CD1c-positive myeloid dendritic cell (primary cell): ENCODE data around the gene NFATC2.
"Not testable (repeated sequence)": the region's sequence is repeated elsewhere in the genome, so short reads cannot be mapped to it uniquely, and the experiment has no call there.

Source experiments
- DNase-seq: peaks from one replicate; pipeline ENCODE4 v3.0.0-alpha.2; 2016; ENCODE audit errors: extremely low spot score

NFATC2 gene

DNA sequence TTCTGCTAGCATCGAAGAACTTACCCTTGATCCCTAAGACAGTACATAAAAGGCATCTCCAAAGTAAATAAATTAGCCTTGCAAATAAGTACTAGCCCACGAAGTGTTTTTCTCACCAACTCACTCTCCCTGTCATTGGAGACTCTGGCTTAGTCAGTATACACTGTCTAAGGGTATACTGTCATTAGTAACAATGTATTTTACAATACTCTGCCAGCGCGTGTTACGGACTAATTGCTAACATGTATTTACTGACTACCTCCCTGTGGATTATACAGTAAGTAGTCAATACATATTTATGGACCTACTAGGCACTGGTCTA is 72.1 kb downstream of the NFATC2 start:
- DNase-seq: no peak

DNA sequence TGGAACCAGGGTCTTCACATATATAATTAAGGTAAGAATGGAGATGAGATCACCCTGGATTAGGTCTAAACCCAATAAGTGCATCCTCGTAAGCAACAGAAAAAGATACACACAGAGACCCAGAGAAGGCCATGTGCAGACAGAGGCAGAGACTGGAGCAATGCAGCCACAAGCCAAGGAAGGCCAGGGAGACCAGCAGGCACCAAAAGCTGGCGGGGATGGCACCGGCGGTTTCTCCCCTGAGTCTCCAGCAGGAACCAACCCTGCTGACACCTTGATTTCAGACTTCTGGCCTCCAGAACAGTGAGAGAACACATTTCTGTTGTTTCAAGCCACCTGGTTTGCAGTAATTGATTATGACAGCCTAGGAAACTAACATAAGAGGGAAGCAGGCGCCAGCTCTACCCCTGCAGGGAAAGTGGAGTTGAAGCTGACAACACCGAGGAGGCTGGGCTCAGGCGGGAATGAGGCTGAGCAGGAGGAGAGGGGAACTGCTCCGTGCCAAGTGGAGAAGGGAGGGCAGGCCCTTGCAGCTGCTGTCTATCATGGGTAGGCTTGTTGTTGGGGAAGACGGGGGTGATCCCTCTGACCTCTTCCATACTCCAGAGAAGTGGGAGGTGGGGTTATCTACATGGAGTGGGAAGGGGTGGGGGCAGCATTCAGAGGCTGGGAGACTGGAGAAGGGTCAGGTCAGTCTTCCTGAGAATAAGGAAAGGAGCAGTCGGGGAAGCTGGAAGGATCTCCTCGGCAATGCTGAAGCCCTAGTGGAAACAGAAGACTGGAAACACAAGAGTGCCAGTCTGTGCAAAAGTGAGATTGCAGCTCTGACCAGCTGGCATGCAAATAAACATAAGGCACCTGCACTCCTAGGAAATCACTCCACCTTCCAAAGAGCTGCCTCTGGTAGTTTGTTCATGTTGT is 72.7 kb downstream of the NFATC2 start:
- DNase-seq: no peak

DNA sequence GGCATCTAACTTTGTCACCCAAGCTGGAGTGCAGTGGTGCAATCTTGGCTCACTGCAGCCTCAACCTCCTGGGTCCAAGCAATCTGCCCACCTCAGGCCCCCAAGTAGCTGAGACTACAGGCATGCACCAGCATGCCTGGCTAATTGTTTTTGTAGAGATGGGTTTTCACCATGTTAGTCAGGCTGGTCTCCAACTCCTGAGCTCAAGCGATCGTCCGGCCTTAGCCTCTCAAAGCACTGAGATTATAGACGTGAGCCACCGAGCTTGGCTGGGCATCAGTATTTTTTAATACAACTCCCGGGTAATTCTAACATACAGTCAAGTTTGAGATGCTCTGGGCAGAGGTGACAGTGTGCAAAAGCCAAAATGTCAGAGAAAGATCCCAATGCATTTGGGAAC is 73.5 kb downstream of the NFATC2 start:
- no peak for DNase-seq

DNA sequence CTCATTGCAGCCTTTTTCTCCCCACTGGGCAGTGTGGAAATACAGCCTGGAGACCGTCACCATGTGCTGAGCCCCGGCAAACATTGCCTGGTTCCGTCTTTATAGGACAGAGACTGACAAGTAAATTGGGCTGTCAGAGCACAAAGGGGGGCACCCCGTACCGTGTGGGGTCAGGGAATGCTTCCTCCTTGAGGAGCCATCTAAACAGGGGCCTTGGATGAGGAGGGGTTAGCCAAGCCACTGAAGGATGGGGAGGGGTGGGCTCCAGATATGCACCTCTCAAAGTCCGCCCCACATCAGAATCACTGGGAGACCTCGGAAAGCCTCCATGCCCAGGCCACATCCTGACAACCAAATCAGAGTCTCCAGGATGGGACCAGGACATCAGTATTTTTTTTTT is 73.9 kb downstream of the NFATC2 start:
- DNase-seq: no peak

DNA sequence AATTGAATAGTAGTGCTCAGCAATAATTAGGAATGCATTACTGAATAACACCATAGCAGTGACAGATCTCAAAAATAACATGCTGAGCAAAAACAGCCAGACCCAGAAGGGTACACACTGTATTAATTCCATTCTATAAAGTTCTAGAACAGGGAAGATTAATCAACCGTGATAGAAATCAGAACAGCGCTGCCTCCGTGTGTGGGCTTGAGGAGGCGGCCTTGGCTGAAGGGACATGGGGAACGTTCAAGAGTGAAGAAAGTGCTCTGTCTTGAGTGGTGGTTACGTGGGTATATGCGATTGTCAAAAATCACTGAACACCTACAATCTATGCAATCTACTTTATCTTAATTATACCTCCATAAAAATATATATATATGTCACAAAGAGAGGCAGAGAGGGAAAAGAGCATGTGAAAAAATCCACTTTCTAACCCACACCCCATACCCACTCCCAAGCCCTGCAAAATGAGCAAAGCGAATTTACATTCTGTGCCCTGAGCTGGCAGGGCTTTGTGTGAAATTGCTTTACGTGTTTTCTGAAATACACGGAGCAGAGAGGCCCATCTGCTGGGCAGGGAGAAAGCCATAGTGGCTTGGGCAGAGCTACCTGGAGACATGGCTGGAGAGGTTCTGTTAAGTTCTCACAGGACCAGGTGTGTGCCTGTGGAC is 74.4 kb downstream of the NFATC2 start:
- no peak for DNase-seq

DNA sequence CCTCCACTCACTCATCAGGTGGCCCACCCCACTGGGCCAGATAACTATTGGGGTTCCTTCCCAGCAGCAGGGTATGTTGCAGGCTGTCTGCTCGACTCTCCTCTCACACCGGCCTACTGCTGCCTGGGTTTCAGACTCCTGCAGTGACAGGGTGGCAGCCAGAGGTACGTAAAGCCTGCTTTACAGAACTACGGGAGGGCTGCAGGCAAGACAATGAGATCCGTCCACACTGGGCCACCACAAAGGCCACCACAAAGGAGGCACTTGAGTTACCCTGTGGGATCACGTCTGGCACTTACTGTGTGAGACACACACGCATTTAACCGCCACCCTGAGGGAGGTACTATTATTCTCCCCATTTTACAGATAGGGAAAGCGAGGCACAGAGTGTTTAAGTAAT is 78.5 kb downstream of the NFATC2 start:
- no peak for DNase-seq

DNA sequence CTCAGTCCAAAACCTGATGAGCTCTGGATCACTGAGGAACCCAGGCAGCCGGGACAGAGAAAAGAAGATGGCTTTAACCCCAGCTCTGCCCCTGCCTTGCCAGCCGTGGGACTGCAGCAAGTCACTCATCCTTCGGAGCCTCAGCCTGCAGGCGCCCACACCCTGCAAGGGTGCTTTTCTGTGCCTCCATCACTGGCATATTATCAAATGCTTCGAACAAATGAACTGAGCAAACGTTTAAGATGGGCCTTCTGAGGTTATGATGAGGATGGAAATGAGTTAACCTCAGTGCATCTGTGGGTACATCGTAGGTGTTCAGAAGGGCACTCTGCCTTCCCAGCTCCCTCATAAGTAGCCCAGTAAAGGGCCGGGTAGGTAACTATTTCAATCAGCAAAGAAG is 79.0 kb downstream of the NFATC2 start:
- no peak for DNase-seq

DNA sequence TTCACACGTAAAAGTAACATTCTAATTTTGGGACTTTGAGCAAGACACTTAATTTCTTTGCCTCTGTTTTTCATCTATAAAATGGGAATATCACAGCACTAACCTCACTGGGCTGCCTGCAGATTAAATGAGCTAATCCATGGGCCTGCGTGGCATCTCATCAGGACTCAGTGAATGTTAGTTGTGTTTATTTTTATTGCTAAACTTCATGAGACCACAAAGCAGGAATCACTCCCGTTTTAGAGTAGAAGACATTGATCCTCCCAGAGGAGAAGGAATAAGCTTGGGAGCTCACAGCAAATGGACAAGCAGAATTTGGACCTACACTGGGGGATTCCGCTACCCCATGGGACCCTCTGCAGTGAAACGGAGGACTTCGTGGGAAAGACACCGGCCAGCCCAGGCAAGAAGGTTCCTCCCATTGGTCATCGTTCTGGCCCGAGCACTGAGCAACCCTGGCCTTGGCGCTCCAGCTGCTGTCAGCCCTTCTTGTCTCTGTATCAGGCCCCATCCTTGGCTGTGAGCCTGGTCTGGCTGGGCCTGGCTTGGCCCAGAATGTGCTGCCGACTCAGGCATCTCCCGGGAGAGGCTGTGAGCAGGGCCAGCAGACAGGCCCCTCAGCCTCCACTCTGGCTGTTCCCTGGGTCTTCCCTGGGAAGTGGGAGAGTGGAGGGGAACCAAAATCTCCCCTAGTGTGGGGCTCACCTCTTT is 79.8 kb downstream of the NFATC2 start:
- no peak for DNase-seq

DNA sequence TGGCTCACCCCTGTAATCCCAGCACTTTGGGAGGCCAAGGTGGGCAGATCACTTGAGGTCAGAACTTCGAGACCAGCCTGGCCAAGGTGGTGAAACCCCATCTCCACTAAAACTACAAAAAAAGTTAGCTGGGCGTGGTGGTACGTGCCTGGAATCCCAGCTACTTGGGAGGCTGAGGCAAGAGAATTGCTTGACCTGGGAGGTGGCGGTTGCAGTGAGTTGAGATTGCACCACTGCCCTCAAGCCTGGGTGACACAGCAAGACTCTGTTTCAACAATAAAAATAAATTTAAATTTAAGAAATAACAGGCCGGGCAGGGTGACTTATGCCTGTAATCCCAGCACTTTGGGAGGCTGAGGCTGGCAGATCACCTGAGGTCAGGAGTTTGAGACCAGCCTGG is 80.7 kb downstream of the NFATC2 start:
- DNase-seq: not testable (repeated sequence)

DNA sequence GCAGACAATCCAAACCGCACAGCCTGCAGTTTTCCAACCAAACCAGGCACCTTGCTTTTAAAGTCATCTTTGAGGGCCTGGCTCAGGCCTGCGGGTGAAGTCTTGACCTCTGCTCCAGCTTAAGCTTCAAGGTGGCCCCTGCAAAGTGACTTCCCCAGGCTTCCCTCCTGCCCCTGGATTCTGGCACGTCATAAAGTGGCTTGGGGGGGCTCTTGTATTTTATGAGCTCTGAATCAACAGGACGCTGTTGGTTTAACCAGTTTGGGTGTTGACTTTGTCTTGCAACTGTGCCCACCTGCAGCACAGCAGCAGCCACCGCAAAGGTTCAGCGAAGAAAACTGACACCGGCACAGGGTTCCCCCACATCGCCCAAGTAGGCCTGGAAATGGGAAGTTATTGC is 81.2 kb downstream of the NFATC2 start:
- no peak for DNase-seq

DNA sequence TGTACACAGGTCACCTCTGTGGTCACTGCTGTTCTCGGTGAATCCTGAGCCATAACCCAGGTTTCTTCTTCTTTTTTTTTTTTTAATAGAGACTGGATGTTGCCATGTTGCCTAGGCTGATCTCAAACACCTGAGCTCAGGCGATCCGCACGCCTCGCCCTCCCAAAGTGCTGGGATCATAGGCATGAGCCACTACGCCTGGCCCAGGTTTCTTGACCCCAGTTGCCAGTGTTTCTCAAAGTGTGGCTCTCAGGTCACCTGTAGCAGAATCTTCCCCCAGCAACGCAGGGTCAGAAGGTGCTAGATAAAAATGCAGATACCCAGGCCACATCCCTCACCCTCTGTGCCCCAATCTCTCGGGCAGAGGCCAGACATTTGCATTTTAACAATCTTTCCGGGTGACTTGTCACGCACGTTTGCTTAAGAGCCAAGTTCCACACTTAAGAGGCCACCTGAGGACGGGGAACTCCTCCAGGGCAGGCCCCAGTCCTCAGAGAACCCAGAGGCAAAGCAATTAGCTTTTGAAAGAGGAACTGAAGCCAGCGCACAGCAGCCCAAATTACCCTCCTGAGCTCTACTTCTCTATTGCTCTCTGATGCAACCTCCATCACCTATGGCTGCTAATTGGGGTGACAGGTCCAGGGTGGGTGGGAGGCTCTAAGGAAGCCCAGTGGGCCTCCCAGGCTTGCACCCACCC is 81.8 kb downstream of the NFATC2 start:
- DNase-seq: peak; percentile 58

DNA sequence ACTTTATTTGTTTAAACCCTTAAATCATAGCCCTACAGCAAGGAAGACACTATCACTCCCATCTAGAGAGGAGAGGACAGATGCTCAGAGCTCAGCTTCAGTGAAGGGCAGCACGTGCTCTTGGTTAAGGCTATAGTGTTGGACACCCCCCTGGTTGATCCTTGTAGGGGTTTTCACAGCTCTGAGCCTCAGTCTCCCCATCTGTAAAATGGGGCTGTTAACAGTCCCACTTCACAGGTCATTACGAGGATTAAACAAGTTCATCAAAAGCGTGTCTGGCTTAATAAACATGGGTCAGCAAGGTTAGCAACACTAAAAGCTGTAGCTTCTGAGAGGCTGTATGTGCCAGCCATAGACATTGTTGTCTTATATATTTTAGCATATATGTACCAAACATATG is 82.4 kb downstream of the NFATC2 start:
- no peak for DNase-seq

DNA sequence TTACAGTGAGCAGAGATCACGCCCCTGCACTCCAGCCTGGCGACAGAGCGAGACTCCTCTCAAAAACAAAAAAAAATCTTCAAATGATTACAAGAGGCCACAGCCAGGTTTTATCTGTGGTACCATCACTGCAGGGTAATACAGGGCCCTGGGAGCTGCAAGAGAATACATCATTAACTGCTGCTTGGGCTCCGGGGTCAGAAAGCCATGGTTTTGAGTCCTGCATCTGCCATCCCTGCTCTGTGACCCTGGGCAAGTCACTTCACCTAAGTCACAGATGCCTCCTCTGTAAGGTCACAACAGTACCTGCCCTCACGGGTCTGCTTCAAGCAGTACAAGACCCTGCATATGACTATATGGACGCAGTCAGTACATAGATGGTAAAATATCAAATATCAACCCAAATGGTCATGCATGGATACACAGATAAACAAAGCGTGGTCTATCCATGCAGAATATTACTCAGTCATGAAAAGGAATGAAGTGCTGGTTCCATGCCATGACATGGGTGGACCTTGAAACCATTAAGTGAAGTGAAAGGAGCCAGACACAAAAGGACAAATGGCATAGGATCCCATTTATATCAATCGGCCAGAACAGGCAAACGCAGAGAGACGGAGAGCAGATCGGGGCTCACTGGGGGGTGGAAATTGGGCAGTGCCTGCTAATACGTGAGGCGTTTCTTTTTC is 83.6 kb downstream of the NFATC2 start:
- no peak for DNase-seq

DNA sequence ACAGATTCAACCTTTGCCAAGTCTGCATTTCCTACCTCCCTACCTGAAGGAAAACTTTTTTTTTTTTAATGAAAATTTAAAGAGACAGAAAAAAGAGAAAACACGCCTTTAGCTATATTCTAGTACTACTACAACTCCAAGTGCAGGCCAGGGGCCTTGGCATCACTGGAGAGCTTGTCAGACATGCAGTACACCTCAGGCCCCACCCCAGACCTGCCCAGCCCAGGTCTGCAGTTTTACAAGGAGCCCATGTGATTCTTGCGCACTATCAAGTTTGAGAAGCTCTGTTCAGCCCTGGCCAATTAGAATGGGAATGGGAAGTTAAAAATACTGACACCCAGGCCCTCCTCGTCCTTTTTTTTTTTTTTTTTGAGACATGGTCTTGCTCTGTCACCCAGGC is 85.0 kb downstream of the NFATC2 start:
- DNase-seq: no peak

DNA sequence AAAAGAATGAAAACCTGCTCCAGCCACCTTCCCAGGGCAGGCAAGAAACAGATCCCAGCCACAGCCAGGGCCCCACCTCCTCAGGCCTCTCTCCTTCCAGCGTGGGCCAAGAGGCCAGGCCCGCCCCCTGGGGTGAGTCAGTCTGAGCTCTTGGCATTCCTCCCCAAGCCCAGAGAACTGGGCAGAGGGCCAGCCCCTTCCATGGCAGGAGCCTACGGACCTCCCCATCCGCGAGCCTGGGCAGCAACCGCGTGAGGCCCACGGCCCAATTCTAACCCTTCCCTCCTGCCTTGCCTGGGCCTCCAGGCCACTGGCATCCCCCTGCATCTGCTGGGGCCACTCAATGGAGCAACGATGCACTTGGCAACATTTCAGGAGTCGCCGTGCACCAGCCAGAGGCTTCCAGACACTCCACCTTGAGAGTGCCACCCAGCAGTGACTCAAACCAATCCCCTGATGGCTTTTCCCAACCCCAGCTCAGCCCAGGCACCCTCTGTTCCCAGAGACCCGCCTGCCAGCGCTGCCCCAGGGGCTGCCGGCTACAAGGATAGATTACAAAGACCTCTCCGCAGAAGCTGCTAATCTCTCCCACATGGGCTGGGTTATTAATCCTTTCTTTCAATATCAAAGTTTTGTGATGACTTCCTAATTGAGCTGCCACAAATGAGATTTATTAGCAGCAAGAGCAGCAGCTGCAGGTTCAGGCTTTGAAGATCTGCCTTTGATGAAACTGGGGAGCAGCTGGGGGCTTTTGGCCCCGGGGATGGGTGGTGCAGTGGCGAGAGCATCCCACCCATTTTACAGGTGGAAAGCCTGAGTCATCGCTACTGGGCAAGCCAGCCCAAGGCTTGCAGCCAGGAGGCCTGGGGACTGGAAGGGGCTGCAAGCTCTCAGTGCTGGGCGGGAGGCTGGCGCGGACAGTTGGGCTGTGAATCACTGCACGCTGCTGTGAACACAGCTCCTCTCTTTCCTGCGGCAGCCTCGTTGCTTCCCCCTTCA is 85.7 kb downstream of the NFATC2 start:
- peak; percentile 58 for DNase-seq

DNA sequence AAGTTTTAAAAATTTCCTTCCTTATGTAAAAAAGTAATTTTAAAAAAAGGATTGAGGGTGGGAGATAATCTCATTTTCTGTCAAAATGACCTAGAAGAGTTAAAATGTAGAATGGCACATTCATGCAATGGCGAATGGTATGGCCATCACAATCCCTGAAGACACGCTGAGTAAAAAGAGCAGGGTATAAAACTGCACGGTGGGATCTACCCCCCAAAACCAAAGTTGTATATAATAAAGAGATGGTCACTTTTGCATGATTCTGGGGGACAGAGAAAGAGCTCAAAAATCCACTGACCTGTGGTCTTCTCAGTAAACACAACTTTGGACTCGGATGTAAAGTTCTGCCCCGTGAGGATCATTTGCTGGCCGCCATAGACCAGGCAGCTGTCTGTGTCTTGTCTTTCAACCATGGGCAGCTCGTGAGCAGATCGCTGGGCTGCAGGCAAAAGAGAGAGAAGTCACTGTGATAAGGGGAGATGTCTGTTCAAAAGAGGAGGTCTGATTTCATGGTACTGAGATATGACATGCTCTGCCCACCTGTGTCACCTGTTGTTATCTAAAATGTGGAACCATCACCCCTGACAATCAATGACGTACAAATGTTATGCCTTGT is 88.2 kb downstream of the NFATC2 start:
- DNase-seq: no peak

DNA sequence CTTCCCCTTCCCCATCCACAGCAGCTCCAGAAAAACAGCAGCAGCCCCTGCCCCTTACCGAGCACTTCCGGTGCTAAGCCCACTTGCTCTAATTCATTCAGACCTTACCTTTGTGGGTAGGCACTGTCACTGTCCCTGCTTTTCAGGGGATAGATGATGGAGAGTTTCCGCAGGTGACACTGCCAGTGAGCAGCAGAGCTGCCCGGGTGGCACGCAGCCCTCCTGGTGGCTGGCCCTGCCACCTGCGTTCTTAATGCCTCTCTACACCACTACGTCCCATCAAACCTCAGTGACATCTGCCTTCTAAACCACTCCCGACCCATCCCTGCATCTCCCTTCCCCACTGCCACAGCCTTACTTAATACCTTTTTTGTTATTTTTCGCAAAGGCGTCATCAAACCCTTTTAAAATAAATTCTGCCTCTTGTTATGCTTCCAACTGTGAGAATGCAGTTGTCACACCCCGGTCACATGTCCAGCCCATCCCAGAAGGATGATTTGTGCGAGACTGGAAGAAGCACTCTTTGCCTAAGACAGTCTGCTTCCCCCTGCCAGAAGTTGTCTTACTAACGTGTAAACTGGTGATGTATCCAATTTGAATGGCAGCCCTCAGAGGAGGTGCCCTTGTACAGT is 89.7 kb downstream of the NFATC2 start:
- no peak for DNase-seq

DNA sequence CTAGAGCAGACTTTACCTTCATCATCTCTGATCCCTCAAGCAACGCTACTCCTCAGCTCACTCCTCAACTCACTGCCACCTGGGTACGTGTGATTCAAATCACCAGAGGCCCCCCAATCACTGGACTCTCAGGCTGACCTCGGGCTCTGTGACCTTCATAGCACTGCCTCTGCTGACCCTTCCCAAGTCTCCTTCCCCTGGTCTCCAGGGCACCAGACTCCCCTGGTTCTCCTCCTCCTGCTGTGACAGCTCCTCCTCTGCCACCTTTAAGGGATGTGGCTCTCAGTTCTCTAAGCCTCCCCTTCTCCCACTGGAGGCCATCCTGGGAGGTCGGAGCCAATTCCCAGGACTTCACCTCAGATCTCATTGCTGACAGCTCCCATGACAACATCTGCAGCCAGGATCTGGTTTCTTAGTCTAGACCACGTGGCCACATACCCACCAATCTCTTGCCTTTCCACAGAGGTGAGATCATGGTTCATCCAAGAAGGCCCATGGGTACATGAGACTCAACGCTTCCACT is 90.4 kb downstream of the NFATC2 start:
- DNase-seq: no peak

DNA sequence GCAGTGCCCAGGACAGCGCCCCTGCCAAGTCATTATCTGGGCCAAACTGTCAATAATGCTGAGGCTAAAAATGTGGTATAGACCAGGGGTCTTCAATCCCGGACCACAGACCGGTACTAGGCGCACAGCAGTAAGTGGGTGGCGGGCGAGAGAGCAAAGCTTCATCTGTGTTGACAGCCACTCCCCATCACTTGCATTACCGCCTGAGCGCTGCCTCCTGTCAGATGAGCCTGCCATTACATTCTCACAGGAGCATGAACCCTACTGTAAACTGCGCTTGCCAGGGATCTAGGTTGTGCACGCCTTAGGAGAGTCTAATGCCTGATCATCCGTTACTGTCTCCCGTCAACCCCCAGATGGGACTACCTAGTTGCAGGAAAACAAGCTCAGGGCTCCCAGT is 91.0 kb downstream of the NFATC2 start:
- DNase-seq: no peak
